DMS114 treated with DMSO at 0.1 percent for 48 hours (cell line): ENCODE data around the gene HJURP.

ENCODE experiments used
- DNase-seq: peaks from one replicate; lab custom pipeline; 2025; ENCODE audit not compliant: unreplicated experiment; lab: John Stamatoyannopoulos, UW

HJURP gene

GRCh38 chr2:233848276-233848675, 6.1 kb downstream of the HJURP start:
- DNase-seq, result no peak

DNA sequence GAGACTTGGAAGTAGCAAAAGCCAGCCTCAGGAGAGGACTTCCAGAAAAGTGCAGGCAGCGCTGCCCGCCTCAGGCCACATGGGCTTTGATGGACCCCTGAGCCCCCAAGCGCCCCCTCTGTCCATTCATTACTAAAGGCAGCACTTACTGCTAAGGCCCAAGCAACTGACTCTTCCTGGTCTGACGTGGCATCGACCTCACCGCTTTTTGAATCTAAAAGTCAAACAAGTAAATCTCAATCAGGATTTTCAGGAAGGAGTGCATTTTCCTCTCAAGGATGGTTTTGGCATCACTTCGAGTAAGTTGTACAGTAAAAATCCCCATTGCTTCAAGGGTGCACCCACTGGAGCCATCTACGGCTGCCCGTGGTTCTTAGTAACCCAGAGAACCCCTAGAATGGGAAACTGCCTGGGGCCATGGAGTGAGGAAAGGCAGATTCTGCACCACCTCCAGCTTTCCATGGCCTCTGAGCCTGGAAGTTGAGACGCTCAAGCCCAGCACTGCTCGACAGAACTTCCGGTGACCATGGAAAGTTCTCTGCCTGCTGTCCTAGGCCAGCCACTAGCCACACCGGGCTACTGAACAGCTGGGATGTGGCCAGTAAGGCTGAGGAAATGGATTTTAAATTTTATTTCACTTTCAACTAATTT, 7.0 kb downstream of the HJURP start:
- no peak for DNase-seq

DNA sequence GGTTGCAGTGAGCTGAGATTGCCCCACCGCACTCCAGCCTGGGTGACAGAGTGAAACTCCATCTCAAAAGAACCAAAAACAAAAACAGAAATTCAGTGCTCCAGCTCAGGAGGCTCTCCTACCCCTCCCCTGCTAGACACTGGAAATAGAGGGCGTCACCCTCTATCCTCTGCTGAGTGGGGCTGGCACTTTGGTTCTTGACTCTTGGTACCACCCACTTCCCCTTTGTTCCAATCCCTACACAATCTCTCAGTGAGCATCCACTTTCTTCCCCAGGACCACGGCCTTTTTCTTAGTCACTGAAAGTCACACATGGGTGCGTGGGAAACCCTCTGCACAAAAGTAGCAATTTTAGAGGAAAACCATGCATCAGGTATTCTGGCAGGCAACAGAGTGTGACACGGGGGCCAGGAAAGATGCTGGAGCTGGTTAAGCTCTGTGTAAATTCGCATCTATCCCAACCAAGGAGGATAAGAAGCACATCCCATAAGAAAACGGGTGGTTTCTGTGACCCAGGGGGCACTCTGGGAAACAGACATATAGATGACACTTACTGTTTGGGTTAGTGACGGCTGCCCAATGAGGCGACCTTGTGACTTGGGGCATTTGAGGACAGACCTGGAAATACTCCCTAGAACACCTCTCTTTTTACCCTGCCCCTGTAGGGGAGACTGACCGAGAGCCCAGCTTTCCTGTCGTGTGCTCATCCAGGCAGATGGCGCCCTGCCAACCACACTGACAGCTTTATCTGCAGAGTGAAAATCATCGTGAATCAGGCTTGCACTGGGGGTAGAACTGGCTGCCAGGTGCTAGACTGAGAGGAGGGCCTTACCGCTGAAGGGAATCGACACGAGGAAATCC, 7.7 kb downstream of the HJURP start:
- DNase-seq, result no peak

DNA sequence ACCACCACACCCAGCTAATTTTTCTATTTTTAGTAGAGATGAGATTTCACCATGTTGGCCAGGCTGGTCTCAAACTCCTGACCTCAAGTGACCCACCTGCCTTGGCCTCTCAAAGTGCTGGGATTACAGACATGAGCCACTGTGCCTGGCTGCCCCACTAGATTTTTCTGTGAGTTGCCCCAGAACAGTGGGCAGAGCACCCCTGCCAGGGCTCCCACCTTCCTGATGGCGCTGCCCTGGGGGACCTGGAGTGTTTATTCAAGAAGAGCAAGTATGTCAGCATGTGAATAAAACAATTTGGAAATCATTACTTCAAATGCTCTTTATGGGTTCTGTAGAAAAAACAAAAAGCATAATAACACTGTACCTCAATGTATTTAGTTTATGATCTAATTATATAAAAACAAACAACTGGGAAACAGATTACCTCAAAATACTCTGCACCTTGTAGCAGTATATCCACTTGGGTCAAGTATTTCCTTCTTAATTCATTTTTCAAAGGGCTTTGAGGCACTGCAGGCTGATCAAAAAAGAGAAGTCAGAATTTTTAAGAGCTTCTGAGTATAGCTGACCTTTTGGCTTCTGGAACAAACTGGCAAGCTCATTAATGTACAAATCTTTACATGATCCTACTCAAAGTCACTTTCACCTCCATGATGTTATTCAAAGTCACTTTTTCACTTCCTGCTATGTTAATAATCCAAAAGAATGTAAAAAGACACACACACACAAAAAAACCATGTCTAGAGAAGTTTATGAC, 8.9 kb downstream of the HJURP start:
- DNase-seq, result no peak

DNA sequence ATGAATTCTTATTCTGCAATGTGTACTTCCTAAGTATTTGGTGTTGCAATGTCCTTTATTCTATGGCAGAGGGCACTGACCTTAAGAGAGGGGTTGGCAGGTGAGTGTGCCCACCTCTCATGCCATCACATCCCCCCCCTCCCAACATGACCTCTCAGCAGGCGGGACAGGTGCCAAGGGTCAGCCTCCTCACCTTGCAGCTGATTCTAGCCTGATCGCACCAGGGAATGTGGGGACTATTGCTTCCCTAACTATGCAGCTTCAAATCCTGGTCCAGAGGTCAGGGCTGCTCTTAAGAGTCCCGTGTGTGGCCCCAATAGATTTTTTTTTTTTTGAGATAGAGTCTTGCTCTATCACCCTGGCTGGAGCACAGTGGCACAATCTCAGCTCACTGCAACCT, 9.5 kb downstream of the HJURP start:
- no peak for DNase-seq

- no peak for DNase-seq
Measured at GRCh38 chr2:233844064-233844807, 10.1 kb downstream of the HJURP start.

DNA sequence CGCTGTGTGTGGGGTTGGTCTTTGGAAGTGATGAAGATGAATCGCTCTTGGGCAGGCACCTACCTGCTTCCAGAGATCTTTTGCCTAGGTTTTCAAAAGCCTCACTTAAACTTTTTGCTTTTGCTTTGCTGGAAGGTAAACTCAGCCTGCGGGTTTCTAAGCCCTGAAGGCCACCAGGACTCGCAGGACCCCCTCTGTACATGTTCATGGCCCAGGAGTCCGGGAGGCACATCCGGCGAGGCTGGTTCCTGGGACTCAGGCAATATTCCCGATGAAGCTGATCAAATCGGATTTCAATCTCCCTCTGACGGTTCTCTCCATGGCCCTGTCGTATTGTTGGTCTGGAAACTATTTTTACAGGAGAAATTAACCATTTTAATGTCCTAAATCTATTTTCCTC, 13.2 kb downstream of the HJURP start:
- DNase-seq, result no peak

- DNase-seq, result no peak
Measured at GRCh38 chr2:233840520-233840919, 13.8 kb downstream of the HJURP start.

DNA sequence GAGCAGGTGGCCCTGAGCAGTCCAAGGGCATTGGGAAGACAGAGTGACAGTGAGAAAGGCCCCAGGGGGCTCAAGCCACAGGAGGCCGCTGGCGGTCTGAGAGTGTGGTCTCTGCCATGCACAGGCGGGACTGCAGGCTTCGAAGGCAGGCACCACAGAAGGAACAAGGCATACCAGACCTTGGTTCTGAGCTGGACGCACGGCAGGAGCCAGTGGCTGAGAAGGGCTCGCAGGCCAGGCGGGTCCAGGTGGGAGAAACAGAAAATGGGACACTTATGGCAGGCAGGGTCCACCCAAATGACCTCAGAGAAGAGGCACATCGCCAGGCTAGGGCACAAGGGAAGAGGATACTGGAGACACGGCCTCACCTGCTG, 14.9 kb downstream of the HJURP start:
- no peak for DNase-seq

DNA sequence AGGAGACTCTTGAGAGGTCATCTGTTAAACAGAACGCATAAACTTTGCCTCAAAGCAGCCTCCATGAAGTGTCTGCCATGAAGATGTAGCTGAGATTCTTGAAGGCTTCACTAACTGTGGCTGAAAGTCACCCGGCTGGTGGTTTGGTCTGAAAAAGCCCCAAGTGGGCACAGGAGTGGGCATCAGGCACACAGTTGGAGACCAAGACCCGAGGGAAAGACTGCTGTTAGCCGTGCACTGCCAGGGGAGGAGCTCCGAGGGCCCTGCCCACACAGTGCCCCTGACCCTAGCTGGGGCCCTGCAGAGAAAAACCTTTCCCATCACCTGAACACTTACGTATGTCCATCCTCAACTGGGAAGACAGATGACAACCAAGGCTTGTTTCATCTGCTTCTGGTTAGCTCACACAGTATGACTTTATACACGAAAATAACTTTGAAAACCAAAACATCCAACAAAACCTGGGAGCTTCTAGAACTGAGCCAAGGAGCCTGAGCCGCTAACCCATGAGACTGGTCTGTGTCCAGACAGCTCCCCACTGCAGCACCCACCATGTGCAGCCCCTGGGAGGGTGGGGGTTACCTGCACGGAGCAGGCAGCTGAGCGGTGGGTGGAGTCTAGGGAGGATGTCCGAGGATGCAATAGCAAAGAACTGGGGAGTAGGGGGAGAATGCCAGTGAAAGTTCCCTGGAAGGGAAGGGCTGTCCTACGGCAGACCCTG, 15.4 kb downstream of the HJURP start:
- no peak for DNase-seq

GRCh38 chr2:233838251-233838650, 16.1 kb downstream of the HJURP start:
- DNase-seq, result no peak

DNA sequence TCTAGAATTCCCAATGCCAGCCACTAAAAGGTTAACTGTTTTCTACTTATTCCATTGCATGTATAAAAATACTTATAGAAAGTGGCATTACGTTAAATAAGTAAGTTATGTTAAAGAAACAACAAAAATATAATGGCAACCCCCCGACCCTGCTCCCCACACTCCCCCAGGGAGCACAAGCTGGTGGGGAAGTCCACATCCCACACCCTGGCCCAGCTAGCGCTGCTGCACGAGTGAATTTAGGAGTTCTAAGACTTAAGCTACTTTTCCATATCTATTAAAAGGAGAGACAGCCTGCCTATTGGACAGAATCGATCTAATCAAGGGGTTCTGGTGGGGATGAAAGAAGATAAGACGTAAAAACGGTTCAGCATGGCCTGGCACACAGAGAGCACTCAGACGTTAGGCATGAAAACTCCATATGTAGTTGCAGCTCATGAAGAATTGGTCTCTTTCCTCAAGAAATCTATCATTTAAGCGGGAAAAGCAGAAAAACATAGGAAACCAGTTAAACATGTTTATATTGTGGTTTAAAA, 16.6 kb downstream of the HJURP start:
- DNase-seq, result no peak

DNA sequence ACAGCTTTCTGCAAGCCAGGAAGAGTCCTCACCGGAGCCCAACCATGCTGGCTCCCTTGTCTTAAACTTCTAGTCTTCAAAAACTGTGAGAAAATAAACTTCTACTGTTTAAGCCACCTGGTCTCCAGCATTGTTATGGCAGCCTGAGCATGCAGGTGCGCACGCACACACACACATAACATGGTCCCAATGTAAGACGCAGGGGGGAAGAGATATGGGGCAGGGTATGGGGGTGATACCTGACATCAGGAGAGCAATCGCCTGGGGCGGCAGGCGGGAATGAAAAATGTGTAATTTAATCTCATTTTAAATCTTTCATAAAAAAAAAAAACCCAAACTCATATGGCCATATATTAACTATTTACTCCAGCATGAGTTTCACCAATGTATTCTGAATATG, 18.0 kb downstream of the HJURP start:
- DNase-seq, result no peak

GRCh38 chr2:233835230-233836186, 18.8 kb downstream of the HJURP start:
- DNase-seq, result no peak

DNA sequence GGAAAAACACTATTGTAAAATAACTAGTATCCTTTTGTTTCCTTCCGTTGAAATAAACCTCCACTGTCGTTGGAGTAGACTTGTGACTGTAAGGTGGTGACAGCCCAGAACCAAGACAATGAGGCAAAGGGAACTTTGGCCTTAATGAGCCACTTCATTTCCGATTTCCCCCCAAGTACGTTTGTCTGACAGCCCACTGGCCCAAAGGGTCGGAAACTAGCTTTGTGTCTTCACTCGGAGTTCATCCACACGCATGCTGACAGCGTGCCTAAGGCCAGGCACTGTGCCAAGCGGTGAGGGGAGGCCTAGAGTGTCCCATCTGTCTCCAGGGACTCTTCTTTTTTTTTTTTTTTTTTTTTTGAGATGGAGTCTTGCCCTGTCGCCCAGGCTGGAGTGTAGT, 21.0 kb downstream of the HJURP start:
- DNase-seq, result no peak

DNA sequence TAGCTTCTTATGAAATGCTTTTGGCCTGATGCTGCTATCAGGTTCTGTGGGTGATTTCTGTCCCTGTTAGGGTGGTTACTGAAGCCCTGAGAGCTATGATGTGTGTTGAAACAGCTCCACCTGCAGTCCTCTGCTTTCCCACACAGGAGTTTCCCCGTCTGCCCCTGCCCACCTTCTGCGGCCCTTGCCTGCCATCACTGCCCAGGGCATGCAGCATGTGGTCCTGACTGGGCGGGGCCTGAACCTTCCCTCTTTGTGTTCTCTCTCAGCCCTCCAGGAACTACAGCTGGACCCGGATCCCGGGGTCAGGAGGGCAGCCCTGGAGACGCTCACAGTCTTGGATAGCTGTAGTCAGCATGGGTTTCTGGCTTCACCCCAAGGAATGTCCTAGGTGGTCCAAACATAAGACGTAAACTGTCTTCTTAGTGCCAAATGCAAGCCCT, 21.4 kb downstream of the HJURP start:
- DNase-seq, result peak; percentile 9

GRCh38 chr2:233832414-233832813, 21.9 kb downstream of the HJURP start:
- DNase-seq, result no peak

GRCh38 chr2:233831861-233832260, 22.5 kb downstream of the HJURP start:
- no peak for DNase-seq
